Activated T-cell treated with anti-CD3 and anti-CD28 coated beads, Interleukin-2, amount 50 U/mL, for 48 hours (primary cell): Measurements from ENCODE around the gene CLK2.
"Not testable (repeated sequence)": the region's sequence is repeated elsewhere in the genome, so short reads cannot be mapped to it uniquely, and the experiment has no call there.

Experiments used
- DNase-seq, 2 experiments: peaks; one replicate each; pipeline ENCODE4 v3.0.0-alpha.2; 2020

CLK2 gene

DNA sequence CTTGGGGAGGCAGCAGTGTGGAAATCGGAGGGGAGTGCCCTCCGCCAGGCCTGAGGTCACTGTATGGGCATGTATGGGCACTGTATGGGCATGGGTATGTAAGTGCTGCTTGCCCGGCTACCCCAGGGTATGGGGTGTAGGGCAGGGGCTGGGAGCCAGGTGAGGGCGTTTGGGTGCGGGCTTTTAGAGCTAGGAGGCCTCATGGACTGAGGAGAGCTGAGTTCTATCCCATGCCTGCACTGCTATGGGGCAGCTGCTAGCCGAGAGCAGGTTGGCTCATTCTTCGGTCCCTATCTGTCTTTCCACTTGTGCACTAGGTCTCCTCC, 22.6 kb upstream of the CLK2 start:
- DNase-seq = no peak

DNA sequence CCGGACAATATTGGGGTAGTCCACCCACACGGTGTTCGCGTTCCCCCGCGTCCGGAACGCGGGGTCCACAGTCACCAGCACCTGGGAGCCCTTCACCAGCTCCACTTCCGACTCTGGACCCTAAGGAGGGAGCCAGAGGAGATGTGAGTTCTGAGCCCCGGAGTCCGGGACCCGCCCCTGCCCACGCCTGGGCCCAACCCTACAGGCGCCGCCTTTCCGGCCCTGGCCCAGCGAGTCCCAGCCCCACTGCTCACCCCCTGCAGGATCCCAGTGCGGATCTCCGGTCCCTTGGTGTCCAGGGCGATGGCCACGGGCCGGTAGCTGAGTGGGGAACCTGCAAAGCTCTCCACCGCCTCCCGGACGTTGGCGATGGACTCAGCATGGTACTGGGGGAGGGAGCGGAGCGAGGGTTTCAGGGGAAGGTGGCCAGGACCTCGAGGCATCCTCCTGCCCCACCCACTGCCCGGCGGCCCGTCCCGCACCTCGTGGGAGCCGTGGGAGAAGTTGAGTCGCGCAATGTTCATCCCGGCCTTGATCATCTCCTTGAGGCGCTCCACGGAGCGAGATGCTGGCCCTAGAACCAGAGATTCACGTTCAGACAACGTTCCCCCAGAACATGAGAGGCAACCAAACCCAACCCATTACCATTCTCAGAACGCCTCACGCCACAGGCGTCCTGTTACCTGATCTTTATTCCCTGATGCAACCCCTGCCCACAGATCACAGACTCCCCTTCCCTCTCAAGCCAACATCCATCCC, 22.1 kb upstream of the CLK2 start:
- DNase-seq = no peak

DNA sequence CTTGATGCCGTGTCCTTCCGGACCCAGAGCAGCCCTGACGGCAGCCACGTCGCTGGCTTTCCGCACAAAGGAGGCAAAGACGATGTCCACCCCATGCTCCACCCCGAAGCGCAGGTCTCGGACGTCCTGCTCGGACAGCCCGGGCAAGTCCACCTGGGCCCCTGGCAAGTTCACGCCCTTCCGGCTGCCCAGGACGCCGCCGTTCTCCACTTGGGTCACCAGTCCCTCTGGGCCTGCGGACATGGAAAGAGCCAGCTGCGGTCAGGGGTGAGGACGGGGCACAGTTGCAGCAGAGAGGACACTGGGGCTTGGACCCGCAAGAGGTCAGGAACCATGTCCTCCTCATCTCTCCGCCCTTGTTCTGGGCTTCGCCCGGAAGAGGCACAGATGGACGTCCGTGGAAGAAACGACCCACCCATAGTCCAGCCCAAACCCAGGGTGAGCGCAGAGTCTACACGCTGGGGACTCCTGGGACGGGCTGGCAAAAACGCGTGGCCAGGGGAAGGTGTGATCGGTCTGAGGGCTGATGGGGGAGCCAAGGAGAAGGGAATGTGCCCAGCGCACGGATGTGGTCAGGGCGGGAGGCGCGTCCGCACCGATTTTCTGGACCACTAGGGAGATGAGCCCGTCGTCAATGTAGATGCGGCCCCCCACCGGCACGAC, 21.3 kb upstream of the CLK2 start:
- DNase-seq = no peak

DNA sequence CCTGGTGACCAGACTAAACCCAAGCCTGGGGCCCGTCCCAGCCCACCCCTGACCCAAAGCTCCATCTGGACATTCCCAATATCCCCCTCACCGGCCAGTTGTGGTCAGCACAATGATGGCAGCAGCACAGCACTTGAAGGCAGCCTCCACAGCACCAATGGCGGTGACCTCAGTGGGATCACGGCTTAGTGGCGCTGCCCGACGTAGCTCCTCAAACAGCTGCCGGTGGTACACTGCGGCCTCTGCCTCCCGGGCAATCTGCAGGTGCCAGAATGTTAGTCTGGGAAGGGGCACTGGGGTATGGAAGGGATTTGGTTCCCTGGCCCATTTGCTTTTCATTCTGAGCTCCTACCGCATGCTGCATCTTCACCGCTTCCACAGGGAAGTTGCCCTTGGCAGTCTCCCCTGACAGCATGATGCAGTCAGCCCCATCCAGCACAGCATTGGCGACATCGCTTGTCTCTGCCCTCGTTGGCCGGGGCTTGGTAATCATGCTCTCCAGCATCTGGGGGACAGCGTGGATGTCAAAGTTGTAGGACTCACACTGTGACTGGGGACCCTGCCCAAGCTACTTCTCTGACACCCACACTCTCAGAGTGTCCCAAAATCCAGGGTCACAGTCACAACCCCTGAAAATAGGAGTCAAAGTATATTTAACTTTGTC, 19.9 kb upstream of the CLK2 start:
- DNase-seq = no peak

DNA sequence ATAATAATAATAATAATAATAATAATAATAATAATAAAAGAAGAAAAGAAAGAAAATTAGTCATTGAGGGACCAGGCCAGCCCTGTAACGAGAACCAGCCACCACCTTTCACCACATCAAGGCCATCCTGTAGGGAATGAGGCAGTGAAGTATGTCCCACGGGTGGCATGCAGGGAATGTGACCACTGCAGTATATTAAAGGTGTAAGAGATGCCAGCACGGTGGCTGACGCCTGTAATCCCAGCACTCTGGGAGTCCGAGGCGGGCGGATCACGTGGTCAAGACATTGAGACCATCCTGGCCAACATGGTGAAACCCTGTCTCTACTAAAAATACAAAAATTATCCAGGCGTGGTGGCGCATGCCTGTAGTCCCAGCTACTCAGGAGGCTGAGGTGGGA, 17.7 kb upstream of the CLK2 start:
- not testable (repeated sequence) for DNase-seq

DNA sequence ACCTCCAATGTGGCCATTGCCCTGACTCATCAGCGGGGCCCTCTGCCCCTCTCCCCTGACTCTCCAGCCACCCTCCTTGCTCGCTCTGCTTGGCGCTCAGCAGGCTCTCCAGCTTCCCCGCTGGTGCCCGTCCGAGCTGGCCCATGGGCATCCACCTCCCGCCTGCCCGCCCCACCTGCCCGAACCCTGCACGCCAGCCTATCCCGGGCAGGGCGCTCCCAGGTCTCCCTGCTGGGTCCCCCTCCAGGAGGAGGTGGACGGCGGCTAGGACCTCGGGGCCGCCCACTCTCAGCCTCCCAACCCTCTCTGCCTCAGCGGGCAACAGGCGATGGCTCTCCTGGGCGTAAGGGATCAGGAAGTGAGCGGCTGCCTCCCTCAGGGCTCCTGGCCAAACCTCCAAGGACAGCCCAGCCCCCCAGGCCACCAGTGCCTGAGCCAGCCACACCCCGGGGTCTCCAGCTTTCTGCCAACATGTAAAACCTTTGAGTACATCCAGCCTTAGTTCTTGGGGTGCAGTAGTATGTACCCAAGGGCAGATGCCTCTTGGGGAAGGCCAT, 14.8 kb upstream of the CLK2 start:
- DNase-seq = no peak

DNA sequence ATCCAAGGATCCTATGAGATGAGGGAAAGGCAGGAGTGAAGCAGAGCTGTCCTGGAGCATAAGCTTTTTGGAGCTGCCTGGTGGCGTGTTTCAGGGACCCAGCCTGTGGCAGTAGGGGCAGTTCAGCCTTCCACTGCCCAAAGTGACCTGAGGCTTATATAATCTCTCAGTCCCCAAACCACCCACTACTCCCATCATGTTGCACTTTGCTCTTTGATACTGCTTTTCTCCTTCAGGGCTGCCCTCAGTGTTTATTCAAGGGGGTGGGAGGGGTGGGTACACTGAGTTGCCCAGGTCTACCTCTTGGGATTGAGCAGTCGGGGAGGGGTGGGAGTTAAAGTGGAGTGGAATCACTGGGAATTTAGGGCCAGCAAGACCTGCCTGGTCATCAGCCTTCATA, 13.2 kb upstream of the CLK2 start:
- DNase-seq = no peak

DNA sequence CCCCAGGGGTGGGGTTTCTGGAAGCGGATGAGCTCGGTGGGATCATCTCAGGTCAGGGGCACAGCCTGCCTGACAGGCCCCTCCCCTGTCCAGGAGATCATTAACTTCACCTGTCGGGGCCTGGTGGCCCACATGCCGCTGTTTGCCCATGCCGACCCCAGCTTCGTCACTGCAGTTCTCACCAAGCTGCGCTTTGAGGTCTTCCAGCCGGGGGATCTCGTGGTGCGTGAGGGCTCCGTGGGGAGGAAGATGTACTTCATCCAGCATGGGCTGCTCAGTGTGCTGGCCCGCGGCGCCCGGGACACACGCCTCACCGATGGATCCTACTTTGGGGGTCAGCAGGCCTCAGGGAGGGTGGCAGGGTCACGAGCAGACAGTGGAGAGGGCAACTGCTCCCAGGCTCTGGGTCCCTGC, 12.3 kb upstream of the CLK2 start:
- no peak for DNase-seq

DNA sequence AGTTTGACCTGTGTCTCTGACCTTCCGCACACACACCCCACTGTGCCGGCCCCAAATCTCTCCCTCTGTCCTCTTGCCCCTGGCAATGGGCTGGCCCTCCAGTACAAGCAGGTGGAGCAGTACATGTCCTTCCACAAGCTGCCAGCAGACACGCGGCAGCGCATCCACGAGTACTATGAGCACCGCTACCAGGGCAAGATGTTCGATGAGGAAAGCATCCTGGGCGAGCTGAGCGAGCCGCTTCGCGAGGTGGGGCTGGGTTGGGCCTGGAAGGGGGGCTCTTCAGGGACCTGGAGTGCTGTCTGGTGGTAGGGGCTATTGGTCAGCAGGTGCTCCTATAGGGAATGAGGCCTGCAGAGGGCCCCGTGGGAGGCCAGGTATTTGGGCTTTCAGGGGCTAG, 11.8 kb upstream of the CLK2 start:
- DNase-seq = no peak

DNA sequence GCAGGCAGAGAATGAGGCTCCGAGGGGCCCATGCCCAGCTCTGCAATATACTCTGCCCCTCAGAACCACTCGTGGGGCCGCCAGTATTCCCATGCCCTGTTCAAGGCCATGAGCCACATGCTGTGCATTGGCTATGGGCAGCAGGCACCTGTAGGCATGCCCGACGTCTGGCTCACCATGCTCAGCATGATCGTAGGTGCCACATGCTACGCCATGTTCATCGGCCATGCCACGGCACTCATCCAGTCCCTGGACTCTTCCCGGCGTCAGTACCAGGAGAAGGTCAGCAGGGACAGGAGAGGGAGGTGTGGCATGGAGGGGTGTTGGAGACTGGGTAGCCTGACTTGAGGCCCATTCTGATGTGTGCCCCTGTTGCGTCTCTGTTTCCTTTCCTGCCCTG, 11.2 kb upstream of the CLK2 start:
- DNase-seq = no peak

DNA sequence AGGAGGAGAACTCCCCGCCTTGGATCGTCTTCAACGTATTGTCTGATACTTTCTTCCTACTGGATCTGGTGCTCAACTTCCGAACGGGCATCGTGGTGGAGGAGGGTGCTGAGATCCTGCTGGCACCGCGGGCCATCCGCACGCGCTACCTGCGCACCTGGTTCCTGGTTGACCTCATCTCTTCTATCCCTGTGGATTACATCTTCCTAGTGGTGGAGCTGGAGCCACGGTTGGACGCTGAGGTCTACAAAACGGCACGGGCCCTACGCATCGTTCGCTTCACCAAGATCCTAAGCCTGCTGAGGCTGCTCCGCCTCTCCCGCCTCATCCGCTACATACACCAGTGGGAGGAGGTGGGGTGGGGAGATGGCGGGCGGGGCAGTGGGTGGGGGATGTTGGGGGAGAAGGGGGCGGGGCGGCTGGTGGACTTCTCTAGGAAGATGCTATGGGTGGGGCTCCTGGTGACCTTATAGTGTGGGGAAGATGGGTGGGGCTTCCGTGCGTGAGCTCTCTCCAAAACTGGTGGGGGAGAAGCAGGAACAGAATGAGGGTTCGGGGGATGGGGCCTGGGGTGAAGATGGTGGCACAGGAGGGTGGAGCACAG, 9.3 kb upstream of the CLK2 start:
- no peak for DNase-seq

DNA sequence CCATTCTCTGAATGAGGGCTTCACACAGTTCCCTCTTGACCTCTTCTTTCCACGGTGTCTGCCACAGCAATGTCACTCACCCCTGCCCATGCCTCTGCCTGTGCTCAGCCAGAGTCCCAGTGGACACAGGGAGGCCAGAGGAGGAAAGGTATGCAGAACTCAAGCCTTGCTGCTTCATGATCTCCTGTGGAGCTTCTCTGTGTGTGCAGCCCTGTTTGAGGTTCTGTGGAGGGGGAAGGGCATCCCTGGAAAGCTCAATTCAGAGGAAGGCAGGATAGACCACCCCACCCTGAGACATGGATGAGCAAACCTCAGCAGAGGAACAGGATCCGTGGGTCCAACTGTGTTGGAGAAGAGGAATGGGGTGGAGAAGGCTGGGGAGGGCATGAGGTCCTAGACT, 6.0 kb upstream of the CLK2 start:
- no peak for DNase-seq

DNA sequence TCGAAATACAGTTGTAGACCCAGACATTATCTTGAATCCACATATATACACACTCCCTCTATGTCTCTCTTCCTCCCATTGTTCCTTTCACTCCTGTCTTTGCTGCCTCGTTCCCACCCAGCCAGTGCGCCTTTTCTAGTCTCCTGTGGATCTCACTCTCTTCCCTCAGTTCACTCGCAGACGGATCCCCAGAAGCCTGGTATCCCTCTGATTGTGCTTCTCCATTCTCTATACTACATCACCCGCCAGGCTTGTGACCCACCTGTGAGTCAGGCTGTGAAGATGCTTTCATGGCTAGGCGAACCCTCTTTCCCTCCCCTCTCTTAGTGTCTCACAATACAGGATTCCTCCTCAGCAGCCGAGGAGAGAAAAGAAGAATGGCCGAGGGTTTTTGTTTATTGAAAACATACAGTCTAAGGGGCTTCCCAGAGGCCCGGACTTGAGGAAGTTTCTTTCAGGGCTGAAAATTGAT, 5.4 kb upstream of the CLK2 start:
- peak in 1 of 2 experiments; percentile 20 for DNase-seq

DNA sequence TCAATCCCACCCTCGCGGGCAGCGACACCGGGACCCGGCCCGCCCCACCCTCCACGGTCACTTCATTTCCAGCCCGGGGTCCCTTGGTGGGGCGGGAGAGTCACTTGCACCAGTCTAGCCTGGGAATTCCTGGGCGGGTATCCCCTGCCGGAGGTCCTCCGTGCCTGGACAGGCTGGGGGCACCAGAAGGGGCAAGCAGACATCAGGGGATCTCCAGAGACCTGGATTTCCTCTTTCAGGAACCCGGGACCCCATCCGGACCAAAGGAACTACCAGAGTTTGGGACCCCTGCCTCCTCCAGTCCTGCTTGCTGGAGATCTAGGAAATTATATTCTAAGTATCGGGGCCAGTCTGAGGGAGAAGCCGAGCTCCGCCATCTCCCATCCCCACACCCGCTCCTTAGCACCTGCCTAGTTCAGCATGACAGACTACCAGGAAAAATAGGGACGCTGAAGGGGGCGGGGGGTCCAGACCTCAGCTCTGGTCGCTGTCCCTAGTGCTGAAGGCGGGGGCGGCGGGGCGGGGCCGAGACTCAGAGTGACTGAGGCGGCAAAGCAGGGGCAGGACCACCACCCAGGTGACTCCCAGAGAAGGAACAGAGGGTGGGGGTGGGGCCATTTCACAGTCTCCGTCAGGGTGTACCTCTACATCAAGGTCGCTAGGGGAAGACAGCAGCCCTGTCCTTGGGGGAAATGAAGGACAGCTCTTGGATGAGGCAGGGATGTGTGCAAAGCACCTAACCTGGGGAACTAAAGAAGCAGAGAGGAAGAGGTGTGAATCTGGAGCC, 4.8 kb upstream of the CLK2 start:
- peak; percentile 84 to 85 for DNase-seq

DNA sequence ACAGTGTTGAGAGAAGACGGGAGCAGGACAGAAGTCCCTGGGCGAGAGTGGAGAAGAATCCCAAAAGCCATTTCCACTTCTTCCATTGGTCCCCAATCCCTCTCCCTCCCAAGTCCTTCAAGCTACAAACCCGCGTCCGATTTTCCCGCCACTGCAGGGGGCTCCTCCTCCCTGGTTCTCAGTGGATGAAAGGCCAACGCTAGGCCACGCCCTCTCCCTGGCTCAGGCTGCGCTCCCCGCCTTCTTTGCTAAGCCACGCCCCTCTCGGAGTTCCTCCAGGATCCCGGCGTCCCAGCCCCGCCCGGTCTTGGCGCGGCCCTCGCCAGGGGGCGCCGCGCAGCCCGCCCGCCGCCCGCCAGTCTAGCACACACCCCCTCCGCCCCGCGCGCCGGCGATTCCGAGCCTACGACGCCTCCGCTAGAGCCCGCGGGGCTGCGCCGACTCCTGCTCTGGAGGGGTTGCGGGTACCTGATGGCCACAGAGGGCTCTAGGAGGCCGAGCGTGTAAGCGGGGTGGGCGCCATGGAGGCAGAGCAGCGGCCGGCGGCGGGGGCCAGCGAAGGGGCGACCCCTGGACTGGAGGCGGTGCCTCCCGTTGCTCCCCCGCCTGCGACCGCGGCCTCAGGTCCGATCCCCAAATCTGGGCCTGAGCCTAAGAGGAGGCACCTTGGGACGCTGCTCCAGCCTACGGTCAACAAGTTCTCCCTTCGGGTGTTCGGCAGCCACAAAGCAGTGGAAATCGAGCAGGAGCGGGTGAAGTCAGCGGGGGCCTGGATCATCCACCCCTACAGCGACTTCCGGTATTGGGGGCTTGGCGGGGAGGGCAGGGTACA, 4.0 kb upstream of the CLK2 start, which contains the start of gene HCN3:
Gene HCN3, plus strand, starts transcription at position 394 of the 832 bp plus-strand sequence. Its CDS starts 128 bp downstream, at position 522.
- DNase-seq = peak; percentile 98 to 99

DNA sequence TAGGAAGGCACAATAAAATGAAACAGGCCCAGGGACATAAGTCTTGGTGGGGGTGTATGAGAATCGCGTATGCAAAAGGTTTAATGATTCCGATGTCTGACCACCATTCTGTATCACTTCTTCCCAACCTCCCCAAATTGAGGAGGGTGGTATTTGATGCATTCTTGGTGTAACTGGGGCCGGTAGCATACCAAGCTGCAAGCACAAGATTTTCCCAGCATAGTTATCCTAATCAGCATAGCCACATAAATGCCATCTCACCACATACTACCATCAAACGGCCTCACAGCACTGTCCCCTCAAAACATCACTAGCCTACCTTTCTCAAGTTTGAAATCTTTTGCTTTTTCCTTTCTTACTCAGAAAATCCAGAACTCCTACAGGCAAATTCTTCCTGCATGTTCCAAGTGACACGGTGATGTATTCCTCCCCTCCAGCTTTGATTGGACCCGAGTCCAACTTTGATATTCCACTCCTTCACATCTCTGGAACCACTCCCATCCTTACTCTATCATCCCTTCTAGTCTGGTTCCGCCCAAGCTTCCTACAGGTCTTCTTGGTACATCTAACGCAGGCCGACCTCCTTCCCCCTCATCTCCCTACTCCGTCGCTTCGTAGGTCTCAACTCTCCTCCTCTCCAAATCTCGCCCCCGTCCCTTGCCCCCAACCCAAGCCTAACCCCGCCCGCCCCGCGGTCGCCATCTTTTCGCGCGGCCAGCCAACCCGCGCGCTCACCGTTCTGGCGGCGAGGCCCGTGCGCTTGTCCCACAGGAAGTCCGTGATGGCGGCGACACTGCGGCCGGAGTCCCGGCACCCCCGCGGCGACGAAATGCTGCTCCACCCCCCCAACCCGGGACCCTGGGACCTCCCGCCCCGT, 600 bp downstream of the CLK2 start:
- no peak for DNase-seq

DNA sequence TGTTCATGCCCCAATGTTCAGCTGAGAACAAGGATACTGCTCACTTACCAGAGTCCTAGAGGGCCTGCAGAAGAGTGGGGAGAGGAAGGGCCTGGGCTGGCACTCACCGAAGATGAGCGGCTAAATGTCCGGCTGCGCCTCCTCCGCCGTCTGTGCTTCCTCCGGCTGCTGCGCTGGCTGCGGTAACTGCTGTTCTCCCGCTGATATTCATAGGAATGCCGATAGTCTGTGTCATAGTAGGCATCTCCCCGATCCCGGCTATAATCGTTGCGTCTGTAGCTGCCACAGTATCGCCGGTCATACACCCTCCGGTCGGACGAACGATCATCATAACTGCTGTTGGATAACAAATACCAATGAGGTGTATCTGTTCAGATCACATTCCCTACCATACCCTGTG, 3.9 kb downstream of the CLK2 start:
- no peak for DNase-seq

DNA sequence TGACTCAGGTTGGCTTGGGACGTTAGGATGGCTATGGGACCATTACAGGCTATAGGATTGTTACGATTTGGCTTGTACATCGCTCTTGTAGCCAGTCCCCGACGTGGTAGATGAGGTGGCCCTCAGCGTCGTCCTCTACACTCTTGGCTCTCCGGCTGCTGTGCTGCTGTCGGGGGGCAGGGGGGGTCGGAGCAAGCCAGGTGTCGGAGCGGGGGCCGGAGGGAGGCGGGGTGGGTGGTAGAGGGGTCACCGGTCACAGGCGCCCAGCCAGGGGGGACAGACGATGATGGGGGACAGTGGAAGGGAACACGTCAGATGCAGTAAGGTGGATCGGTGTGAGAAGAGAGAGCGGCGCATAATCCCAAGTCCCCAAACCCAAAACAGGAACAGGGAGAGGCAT, 4.7 kb downstream of the CLK2 start:
- DNase-seq = no peak

DNA sequence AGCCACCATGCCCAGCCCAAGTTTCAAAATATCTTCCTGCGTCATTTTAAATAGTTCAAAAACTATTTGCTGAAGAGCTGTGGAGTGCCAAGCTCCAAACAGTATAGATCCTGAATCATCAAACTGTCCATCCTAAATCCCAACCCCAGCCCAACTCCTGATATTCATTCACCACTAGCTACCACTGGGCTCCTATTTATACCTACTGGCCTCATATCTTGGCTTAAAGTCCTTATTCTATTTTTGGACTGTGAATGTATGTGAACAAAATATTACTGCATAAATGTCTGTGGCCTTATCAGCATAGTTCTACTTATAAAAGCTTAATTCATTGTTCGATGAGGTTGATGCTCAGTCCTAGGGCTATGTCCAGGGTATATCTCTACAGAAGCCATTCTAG, 5.9 kb downstream of the CLK2 start:
- DNase-seq = no peak

DNA sequence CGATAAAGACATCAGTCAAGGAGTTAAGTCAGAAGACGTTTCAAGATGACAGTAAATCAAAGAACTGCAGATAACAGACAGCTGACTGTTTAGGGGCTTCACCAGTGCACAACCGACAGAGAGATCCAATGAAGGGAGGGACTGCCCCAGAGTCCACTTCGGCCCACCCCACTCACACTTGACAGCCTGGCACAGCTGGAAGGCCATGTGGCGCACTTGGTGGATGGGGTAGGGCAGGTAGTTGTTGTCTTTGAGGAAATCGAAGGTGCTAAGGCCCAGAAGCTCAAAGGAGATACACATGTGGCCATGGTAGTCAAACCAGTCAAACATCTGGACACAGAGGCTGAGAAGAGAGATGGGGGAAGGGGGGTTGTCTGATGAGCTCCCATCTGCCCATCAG, 6.8 kb downstream of the CLK2 start:
- no peak for DNase-seq

DNA sequence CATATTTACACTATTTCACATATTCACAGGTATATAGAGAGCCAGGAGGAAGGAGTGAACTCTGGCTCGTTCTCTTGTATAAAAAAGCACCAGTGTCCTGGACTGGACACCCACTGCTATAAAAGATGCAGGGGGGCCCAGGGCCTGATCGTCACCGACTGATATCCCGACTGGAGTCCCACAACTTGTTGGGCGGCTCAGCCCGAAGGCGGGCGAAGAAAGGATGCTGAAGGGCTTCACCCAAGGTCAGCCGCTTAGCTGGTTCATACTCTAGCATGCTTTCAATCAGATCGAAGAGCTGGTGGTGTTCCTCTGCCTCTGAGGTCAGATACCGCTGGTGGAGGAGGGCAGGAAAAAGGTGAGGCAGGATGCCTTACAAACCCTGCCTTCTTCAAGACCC, 10.2 kb downstream of the CLK2 start:
- no peak for DNase-seq
